Nucleus accumbens (tissue), 56 donors: ENCODE results near the gene CCDC148.
A peak's percentile ranks its signal among the peaks of the same experiment; 100 is the strongest.
"Not testable (repeated sequence)": the region's sequence is repeated elsewhere in the genome, so short reads cannot be mapped to it uniquely, and the experiment has no call there.

Experiments
- DNase-seq, 56 donors: peaks; one replicate each; lab custom pipeline; 2025; lab: John Stamatoyannopoulos, UW

CCDC148 gene

DNA sequence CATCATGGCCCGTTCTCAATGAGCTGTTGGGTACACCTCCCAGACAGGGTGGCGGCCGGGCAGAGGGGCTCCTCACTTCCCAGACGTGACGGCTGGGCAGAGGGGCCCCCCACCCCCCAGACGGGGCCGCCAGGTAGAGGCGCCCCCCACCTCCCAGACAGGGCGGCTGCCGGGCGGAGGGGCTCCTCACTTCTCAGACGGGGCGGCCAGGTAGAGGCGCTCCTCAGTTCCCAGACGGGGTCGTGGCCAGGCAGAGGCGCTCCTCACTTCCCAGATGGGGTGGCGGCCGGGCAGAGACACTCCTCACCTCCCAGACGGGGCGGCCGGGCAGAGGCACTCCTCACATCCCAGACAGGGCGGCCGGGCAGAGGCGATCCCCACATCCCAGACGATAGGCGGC lies 146.1 kb downstream of the CCDC148 start:
- not testable (repeated sequence) for DNase-seq

DNA sequence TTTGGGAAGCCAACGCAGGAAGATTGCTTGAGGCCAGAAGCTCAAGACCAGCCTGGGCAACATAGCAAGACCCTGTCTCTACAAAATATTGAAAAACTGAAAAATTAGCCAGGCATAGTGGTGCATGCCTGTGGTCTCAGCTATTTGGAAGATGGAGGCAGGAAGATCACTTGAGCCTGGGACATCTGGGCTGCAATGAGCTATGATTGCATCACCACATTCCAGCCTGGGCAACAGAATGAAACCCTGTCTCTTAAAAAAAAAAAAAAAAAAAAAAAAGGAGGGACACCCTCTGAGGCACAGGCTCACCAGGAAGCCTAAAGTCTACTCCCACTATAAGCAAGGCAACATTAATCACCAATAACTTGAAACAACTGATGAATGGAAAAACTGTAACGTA lies 151.1 kb downstream of the CCDC148 start:
- DNase-seq = no peak

DNA sequence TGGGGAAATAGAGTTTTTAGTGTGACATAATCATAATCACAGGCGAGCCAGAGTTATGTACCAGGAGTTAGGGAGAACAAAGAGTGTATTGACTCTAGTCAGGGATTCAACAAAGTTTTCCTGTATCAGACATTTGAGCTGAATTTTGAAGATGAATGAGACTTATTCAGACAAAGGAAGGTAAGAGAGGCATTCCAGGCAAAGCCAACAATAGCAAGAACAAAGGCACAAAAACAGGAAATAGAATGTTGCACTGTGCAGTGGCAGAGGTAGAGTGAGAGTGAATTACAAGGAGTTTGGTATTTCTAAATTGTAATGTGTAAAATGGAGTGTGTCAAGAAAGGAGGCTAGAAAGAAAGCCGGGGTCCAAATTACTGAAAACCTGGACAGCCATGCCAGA lies 156.2 kb downstream of the CCDC148 start:
- DNase-seq = no peak

DNA sequence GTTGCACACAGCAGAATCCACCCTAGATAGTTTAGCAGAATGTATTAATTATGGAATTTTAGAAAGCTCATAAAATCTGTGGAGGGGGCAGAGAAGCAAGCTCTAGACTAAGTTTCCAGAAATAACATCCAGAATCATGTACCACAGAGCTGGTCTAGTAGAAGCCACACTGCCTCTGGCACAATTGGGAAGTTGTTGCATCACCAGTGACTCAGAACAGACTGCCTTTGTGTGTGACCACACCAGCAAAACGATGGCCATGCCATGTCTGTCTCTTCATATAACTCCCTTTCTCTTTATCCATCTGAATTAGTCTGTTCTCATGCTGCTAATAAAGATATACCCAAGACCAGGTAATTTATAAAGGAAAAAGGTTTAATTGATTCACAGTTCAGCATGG lies 158.9 kb downstream of the CCDC148 start:
- no peak for DNase-seq

DNA sequence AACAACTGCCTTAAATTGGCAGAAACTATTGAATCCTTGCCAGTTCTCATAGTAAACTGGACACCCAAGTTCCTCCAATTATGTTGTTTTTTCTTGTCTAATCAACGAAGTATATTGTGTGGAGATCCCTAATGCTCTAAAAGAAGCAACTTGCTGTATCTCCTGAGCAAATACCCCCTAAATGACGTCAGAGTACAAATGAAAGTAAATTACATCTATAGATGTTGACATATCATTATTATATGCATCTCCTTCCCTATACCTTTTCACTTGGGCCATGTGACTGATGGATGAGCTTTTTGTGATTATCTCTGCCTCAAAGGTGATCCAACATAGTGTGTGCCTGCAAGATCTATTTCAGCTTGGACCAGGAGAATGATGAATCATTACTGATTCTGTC lies 159.4 kb downstream of the CCDC148 start:
- no peak for DNase-seq

DNA sequence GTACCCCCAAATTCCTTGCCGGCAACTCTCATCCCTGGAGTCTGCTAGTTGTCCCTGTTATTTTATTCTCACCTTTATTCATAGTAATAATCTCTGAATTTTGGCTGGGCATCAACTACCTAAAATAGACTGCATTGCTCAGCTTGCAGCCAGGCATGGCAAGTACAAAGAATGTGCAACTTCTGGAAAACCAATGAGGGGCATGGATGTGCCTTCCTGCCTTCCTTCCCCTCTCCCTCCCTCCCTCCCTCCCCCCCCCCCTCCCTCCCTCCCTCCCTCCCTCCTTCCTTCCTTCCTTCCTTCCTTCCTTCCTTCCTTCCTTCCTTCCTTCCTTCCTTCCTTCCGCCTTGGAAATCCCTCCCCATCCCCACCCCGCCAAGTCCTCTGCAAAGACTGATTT lies 162.8 kb downstream of the CCDC148 start:
- no peak for DNase-seq

DNA sequence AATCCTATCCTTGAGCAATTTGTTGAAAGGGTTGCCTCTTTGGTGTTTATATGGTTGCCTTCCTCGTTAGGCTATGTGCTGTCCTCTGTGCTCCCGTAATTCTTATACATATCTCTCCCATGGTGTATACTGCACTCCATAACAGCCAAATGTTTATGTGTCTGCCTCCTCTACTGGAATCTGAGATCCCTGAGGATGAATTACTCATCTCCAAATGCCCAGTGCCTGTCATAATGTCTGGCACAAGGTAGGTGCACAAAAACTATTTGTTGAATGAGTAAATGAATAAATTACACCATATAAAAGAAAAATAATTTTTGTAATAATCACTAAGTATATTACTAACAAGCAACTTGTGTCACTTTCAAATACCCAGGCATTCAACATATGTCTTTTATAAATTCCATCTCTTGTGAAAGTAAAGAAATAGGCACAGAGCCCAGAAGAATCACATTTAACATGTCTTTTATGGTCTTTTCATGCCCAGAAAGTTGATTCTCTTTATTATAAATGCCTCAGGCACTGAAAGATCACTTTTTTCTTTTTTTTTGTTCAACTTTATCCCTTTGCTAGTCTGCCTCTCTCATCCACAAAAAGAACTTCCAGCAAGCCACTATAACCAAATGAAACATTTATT lies 164.9 kb downstream of the CCDC148 start:
- no peak for DNase-seq

DNA sequence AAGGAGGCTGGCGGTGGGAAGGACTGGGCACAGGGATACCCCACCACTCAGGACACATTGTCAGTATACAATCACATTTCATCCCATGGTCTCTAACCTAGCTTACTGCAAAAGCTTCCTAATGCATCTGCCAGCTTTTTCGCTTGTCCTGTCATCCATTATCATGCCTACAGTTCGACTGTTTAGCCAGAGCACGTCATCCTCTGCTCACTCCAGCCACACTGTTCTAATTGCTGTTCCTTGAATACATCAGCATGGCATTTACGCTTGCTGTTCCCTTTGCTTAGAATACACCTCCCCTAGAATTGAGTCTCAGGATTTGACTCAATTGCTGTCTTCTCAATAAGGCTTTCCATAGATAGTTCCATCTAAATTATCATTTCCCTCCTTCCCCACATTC lies 166.3 kb downstream of the CCDC148 start:
- no peak for DNase-seq

DNA sequence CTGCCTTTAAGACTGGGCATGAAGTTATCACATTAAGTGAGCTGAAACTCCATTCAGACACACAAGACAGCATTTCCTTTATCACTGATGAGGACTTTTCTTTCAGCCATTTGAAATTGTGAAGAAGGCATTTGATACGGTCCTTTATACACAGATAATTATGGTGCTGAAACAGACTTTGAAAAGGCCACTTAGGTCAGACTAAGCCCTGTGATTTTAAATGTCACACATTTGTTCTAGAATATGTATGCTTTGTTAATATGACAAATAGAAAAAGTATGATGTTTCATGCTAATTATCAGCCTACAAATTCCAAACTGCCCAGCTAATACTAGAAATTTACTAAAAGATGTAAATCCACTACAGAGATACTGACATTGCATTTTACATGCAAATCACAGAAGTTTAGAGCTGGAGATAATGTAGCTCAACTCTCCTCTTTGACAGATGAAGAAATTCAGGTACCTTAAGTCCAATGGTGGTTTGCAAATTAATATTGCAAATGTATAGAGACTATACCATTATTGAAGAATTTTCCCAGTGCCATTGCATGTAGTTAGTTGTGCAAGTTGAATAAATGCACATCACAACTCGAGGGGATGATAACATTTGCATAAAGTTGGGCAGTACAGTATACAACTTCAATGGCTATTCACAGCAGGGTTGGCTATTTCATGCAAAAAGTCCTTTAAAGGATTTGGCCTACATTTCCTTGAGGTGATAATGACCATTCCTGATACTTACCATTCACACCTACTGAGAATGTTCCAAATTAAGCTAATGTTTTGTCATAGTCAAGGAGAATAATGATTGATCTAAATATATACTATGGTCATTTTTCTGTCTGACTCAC lies 179.7 kb downstream of the CCDC148 start:
- DNase-seq = no peak

DNA sequence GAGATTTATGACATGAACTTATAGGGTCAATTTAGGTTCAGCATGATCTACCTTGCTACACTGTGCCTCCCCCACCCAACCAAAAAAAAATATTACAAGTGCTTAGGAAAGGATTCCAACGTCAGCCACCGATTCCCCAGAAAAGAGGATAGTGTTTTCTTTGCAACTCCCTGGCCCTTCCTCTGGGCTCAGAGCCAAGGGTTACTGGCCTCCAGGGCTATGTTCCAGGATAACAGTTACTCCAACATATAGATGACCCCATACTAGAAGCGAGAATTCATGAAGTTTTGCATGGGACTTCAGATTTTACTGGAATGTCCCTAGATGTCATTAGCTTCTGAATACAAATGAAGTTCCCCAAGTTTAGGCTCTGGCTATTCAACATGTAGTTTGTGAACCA lies 182.8 kb downstream of the CCDC148 start:
- DNase-seq = peak in 1 of 56 donors; percentile 0

DNA sequence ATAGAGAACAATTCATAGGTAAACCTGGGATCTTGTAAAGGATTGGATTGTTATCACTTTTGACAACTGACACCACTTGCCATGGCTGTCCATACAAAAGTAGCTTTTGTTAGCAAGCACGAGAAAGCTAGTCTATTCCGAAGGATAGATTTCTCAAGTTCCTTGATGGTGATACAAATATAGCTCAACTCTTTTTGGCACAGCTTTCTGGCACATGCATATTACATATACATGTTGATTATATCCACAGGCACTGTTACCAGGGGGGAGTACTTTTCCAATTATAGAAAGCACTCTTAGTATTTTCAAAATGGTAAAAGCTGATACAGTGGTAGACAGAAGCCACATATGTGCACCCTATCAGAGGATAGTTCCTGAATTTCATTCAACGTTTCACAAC lies 186.0 kb downstream of the CCDC148 start:
- no peak for DNase-seq

DNA sequence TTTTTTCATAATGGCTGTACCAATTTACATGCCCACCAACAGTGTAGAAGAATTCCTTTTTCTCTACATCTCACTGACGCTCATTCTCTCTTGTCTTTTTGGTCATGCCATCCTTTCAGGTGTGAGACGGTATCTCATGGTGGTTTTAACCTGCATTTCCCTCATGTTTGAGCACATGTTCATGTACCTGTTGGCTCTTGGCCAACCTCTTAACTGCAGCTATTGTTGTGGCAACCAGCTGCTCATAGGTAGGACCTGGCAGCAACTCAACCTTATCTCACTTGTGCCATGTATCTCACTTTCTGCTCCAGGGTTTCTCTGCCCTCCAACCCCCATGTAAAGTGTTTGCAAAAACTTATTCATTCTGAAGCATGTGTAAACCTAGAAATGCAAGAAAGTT lies 187.4 kb downstream of the CCDC148 start:
- DNase-seq = no peak

DNA sequence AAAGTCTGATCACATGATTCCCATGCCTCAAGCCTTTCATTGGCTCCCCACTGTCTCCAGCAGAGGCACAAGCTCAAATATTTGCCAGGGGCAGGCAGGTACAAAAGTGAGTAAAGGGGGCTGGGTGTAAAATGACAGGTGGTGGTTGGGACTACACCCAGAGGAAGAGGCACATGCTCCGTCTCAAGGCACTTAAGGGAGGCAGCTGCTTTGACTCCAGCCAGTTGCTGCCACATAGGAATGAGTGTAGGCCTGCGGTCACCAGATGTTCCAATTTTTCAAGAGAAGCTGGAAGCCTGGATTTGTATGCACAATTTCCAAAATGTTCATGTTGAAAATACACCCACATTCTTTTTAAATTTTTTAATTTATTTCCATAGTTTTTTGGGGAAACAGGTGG lies 190.4 kb downstream of the CCDC148 start:
- no peak for DNase-seq

DNA sequence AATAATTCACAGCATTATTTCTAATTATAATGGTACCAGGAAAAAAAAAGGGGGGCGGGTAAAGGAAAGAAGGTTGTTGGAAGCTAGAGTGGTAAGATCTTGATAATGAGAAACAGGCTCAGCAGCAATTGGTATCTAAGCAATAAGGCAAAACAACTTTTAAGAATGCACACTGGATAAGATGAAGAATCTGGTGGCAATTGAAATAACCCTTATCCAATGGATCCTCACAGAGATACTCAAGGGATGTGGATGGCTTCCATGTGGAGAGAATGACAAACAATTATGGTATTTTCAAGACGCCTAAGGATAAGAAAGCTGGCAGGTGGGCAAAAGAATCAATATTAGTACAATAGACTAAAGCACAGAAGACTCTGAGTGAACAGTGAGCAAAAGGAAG lies 201.3 kb downstream of the CCDC148 start:
- DNase-seq = no peak

DNA sequence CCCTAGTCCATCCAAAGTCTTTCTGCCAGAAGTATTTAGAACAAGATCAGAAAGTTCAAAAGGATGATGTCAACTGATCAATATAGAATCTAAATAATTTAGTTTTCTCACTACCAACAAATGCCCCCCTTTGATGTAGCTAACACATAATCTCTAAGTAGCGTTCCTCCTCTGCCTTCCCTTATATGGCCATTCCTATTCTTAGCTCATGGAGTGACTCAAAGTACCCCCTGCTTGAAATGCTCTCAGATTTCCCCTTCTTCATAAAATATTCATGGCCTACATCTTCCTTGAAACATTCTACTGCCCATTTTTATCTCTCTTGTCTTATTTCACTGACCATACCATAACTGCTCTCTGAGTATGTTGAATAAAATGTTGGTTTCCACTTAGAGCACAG lies 203.4 kb downstream of the CCDC148 start:
- DNase-seq = no peak

DNA sequence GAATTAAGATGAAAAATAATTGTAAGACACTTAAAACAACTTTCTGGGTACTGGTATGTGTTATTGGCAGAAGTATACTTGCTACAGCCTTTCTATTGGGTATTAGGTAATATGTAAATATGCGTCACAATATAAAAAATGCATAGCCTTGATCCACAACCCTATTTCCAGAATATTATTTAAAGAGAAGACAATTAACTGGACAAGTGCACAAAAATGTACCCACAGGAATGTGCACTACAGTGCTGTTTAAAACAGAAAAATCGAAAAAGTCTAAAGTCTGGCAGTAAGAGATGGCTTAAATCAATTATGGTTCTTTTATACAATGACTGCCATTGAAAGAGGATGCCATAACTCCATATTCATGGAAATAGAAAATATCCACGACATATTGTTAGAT lies 205.2 kb downstream of the CCDC148 start:
- DNase-seq = no peak

DNA sequence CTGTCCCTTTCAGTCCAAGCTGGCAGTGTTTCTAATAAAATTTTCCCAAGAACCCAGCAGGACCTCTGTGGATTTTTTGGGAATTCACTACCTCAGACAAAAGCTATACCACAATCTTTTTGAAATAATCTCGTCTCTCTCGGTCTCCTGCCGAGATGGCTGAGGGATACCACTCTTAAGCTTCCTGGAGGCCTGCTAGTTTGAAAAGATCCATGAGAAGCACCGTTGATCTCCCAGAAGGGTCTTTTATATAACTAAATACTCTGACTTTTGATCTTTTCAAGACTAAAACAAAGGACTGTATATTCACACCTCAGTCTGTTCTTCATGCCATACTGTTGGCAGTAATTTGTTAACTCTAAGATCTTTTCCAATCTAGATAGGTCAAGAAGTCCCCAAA lies 213.2 kb downstream of the CCDC148 start:
- DNase-seq = no peak

DNA sequence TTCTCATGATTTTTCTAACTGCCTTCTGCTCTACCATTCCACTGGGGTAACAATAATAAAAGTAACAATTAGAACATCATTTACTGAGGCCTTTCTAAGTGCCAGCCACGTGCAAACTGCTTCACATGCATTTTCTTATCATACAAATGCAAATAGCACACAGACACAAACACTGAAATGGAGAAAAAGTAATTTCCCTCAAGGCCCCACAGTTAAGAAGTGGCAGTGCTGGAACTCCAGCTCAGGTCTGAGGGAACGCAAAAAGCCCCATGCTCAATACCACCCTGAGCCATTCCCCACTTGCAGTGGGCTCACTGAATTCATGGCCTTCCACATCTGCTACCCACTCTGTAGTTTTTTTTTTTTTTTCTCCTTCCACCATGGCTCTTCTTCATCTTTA lies 214.3 kb downstream of the CCDC148 start:
- DNase-seq = no peak

DNA sequence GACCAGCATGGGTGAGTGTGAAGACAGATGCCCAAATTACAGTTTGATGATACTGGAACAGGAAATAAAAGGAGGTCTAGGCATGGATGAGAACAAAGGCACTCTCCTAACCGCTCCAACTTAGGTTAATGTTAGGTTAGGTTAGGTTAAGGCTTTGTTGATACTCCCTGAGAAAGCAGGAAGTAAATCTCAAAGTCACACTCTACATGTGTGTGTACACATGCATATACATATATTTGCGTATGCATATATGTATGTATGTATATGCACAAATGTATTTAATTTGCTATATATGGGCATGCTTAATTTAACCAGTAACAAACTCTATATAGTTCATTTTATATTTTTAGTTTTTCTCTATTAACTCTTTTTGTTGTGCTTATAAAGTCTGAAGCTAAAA lies 215.6 kb downstream of the CCDC148 start:
- DNase-seq = no peak

DNA sequence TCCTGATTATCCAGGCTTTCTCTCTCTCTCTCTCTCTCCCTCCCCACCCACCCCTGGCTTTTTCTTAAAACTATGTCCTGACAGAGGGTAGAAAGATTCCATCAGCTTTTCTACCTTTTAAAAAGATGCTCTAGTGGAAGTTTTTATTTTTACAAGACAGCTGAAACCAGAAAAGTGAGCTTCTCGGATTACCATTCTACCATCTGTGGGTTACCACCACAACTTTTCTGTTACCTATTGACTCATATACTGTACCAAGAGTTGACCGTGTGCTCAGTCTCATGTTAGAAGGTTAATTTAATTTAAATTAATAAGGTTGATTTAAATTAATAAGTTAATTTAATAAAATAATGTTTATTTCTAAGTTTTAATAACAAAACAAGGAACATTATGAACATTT lies 217.3 kb downstream of the CCDC148 start:
- no peak for DNase-seq

DNA sequence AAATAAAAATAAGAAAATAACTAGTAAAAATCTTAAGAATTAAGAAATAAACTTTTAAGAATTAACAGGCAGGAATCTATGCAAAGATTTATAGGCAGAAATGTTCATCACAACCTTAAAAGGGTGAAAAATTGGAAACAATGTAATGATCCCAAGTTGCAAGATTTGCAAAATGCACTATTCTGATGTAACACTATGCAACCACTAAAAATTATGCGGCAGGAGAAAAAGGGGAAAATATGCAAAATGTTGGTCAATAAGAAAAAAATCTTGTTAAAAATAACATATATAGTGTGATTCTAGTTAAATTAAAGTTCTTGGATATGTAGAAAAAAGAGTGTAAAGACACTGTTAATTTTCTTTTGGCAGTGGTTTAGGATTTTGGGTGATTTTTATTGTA lies 222.1 kb downstream of the CCDC148 start:
- no peak for DNase-seq

DNA sequence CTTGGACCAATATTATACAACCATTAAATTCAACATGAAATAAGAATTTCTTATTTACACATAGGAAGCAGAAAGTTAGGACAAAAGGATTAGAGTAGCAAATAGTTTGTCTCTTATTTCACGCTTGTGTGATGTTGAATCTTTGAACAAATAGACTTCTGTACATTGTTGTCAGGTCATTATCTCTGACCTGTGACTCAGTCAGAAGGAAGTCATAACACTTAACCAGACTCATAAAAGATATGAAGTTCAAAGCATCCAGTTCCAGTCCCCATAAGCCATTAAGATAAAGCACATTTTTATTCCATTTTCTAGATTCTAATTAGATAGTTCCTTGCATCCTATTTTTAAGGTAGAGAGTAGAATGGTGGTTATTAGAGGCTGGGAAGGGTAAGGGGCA lies 224.1 kb downstream of the CCDC148 start:
- DNase-seq = no peak
